GM12864 (cell line): ENCODE results near the gene ABHD10.

Source experiments
- DNase-seq: peaks from one replicate; pipeline ENCODE4 v3.0.0-alpha.2; 2011; ENCODE audit warnings: low read depth
- H3K4me3 ChIP-seq: 2 replicates; pipeline ENCODE4 v1.5.1; 2011; ENCODE audit warnings: mild to moderate bottlenecking, low read depth, low read length, control low read depth
- TF ChIP-seq, protein P1 (sequence below): IDR thresholded peaks from 2 replicates; pipeline ENCODE4 v1.5.1; 2011; ENCODE audit warnings: low read depth, mild to moderate bottlenecking, moderate library complexity, low read length, control low read depth, inconsistent platforms; ENCODE audit errors: missing control alignments

The ABHD10 gene

DNA sequence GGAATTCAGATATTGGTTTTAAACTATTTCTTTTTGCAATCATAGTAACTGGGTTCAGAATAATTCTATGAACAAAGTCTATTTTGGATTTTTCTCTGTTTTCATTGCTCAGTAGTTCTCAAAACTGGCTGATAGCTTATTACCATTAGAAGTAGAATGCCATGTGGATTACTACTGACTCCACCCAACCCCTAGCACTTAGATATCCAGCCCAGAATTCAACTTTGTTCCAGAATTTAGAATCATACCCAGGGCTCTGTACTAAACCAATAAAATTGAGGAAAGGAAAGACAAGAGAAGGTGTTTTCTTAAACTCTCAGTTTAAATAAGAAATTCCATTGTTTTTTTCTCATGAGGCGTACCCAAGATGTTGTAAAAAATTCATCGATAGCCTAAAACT, 39.0 kb upstream of the ABHD10 start:
- H3K4me3 ChIP-seq: no peak overlapping the region
- TF ChIP-seq, protein P1, sequence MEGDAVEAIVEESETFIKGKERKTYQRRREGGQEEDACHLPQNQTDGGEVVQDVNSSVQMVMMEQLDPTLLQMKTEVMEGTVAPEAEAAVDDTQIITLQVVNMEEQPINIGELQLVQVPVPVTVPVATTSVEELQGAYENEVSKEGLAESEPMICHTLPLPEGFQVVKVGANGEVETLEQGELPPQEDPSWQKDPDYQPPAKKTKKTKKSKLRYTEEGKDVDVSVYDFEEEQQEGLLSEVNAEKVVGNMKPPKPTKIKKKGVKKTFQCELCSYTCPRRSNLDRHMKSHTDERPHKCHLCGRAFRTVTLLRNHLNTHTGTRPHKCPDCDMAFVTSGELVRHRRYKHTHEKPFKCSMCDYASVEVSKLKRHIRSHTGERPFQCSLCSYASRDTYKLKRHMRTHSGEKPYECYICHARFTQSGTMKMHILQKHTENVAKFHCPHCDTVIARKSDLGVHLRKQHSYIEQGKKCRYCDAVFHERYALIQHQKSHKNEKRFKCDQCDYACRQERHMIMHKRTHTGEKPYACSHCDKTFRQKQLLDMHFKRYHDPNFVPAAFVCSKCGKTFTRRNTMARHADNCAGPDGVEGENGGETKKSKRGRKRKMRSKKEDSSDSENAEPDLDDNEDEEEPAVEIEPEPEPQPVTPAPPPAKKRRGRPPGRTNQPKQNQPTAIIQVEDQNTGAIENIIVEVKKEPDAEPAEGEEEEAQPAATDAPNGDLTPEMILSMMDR: no peak
- DNase-seq: no peak

DNA sequence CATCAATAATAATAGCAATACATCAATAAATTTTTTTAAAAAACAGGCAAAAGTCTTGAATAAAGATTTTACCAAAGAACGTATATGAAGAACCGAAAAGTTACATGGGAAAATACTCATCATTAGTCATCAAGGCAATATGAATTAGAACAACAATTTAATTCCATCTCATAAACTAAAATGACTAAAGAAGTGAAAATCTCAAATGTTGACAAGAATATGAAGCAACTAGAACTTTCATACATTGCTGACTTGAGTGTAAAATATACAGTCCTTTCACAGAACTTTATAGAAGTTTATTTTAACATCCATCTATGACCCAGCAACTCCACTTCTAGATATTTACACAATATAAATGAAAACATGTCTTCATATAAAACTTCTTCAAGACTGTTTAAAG, 35.3 kb upstream of the ABHD10 start:
- DNase-seq: no peak
- no peak overlapping the region for H3K4me3 ChIP-seq
- TF ChIP-seq, protein P1: no peak

DNA sequence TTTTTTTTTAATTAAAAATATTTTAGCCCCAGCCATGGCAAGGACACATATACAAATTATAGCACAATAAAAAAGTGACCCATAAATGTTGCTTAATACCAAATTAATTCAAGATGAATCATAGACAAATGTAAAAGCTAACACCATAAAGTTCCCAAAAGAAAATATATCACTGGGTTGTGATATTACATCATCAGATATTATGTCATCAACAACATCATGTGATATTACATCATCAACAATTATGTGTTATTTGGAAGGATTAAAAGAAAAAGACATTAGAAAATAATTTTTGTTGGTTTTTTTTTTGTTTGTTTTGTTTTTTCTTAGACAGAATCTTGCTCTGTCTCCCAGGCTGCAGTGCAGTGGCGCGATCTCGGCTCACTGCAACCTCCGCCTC, 34.5 kb upstream of the ABHD10 start:
- DNase-seq: no peak
- TF ChIP-seq, protein P1: no peak
- H3K4me3 ChIP-seq: no peak overlapping the region

DNA sequence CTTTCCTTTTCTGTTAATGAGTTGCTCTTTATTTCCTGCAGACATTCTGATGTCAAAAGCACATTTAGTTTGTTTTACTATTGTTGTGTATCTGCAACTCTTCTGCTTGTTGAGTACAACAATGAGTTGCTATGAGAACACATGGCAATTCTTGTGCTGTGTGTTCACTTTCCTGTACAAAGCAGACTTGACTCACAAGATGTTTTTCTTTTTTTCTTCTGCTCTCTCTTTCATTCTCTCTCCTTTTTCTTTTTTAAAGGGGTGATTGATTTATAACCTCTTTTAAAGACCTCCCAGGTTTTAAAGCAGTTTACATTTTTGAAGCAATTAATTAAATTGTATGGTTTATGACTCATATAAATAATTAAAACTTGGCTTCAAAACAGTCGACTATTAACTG, 31.6 kb upstream of the ABHD10 start:
- H3K4me3 ChIP-seq: no peak overlapping the region
- no peak for DNase-seq
- TF ChIP-seq, protein P1: no peak

DNA sequence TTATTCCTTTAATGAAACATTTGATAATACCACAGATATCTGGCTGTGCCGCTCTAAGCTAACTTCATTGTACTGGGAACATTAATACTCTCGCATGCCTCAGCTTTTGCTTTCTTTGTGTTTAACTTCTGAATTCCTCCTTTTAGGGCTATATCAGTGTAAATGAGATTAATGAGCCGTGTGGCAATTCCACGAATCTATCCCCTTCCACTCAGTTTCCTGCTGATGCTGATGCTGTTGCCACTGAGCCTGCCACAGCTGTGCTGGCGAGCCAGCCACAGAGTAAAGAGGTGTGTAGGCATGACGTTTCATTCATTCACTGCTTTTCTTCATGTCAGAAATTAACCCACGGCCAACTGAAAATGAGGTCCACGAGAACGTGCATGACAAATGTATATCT, 30.0 kb upstream of the ABHD10 start:
- no peak for DNase-seq
- TF ChIP-seq, protein P1: no peak
- no peak overlapping the region for H3K4me3 ChIP-seq

DNA sequence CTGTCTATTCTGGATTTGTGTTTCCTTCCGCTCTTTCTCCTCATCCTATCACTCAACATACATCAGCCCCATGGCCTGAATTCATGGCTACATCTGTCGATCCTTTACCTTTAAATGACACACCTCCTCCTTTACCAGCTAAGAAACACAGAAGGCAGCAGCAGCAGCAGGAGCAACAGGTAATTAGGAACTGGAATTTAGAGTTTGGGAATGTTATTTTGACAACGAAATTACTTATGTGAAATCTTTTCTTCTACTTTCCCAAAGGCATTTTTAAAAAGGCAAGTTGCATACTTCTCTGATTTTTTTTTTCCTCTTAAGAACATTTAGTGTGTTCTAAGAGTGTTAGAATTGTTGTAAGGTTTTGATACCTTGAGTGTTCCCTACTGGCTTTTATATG, 29.1 kb upstream of the ABHD10 start:
- TF ChIP-seq, protein P1: no peak
- DNase-seq: no peak
- H3K4me3 ChIP-seq: no peak overlapping the region

DNA sequence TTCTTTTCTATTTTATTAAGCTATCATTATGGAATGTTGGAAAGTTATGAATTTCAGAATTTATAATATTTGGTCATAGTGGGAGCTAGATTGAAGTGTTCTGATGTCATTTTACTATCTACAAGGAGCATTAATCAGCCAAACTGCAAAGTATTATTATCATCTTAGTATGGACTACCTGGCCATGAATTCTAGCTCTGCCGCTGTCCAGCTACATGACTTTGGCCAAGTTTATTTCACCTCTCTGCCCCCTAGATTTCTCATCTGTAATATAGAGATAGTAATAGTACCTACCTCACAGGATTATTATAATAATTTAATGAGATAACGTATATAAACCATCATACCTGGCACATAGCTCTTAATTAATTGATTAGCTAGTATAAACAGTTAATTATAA, 27.8 kb upstream of the ABHD10 start:
- DNase-seq: no peak
- no peak overlapping the region for H3K4me3 ChIP-seq
- TF ChIP-seq, protein P1: no peak
